ENCODE data around the gene ZNF792. TPM values are rescaled to one million over a fixed set of nuclear protein-coding genes. Genes with fewer than 3 reads are reported as not detected.
"Not testable (repeated sequence)": the region's sequence is repeated elsewhere in the genome, so short reads cannot be mapped to it uniquely, and the experiment has no call there.

ZNF792 gene
- total RNA-seq, 3 donors from 2014 or later = 2.4 to 2.6 (median 2.6) TPM

- DNase-seq; H3K36me3 Mint-ChIP-seq (ENCODE audit: insufficient read depth); H3K27me3 Mint-ChIP-seq (ENCODE audit: low read depth); ATAC-seq; H3K4me3 Mint-ChIP-seq; H3K9me3 Mint-ChIP-seq: not testable (repeated sequence)
- H3K4me1 Mint-ChIP-seq (ENCODE audit: low read depth) = peaks cover 19% of the 10 kb centered on the region
Observed at GRCh38 chr19:34970185-34970780, 6.3 kb upstream of the ZNF792 start.

GRCh38 chr19:34969721-34970120 lies 5.7 kb upstream of the ZNF792 start:
- H3K4me3 Mint-ChIP-seq = no peak overlapping the region
- peaks cover 14% of the 10 kb centered on the region for H3K4me1 Mint-ChIP-seq (ENCODE audit: low read depth)
- ATAC-seq (no peak), DNase-seq (no peak)
- H3K27me3 Mint-ChIP-seq (ENCODE audit: low read depth) = no peaks in the 10 kb centered on the region
- H3K36me3 Mint-ChIP-seq (ENCODE audit: insufficient read depth) = no peaks in the 10 kb centered on the region
- H3K9me3 Mint-ChIP-seq = peaks cover 4% of the 10 kb centered on the region

GRCh38 chr19:34967551-34967950 lies 3.5 kb upstream of the ZNF792 start:
- ATAC-seq (no peak), DNase-seq (no peak)
- Mint-ChIP-seq H3K36me3 (ENCODE audit: insufficient read depth) (peaks cover 4% of the 10 kb centered on the region), H3K9me3 (peaks cover 11% of the 10 kb centered on the region), H3K27me3 (ENCODE audit: low read depth) (no peaks in the 10 kb centered on the region), H3K4me1 (ENCODE audit: low read depth) (peaks cover 11% of the 10 kb centered on the region), H3K4me3 (no peak overlapping the region)

- not testable (repeated sequence) for ATAC-seq; DNase-seq; H3K27me3 Mint-ChIP-seq (ENCODE audit: low read depth)
- Mint-ChIP-seq H3K36me3 (ENCODE audit: insufficient read depth) (peaks cover 23% of the 10 kb centered on the region), H3K4me1 (ENCODE audit: low read depth) (peaks cover 25% of the 10 kb centered on the region), H3K9me3 (peaks cover 27% of the 10 kb centered on the region), H3K4me3 (peak overlapping the region; percentile 79)
Observed at GRCh38 chr19:34965505-34965904, 1.5 kb upstream of the ZNF792 start.

- Mint-ChIP-seq H3K4me3 (peak overlapping the region; percentile 79), H3K4me1 (ENCODE audit: low read depth) (peaks cover 26% of the 10 kb centered on the region), H3K27me3 (ENCODE audit: low read depth) (no peaks in the 10 kb centered on the region), H3K9me3 (peaks cover 36% of the 10 kb centered on the region), H3K36me3 (ENCODE audit: insufficient read depth) (peaks cover 32% of the 10 kb centered on the region)
- ATAC-seq = no peak
- no peak for DNase-seq
Observed at GRCh38 chr19:34964598-34964997, 569 bp upstream of the ZNF792 start.

GRCh38 chr19:34962687-34963572 lies 1.1 kb downstream of the ZNF792 start:
- peaks cover 46% of the 10 kb centered on the region for H3K9me3 Mint-ChIP-seq
- peaks cover 48% of the 10 kb centered on the region for H3K36me3 Mint-ChIP-seq (ENCODE audit: insufficient read depth)
- ATAC-seq = no peak

GRCh38 chr19:34961775-34962686 lies 2.0 kb downstream of the ZNF792 start:
- no peak for ATAC-seq
- Mint-ChIP-seq H3K4me1 (ENCODE audit: low read depth) (peaks cover 26% of the 10 kb centered on the region), H3K4me3 (peak overlapping the region; percentile 87), H3K9me3 (peaks cover 51% of the 10 kb centered on the region), H3K36me3 (ENCODE audit: insufficient read depth) (peaks cover 57% of the 10 kb centered on the region), H3K27me3 (ENCODE audit: low read depth) (no peaks in the 10 kb centered on the region)
- DNase-seq = no peak

More at GRCh38 chr19:34962687-34963572, 1.1 kb downstream of the ZNF792 start:
- Mint-ChIP-seq H3K27me3 (ENCODE audit: low read depth) (no peaks in the 10 kb centered on the region), H3K4me3 (peak overlapping the region; percentile 87), H3K4me1 (ENCODE audit: low read depth) (peaks cover 26% of the 10 kb centered on the region)
- no peak for DNase-seq

- H3K4me3 Mint-ChIP-seq = no peak overlapping the region
Observed at GRCh38 chr19:34960940-34961679, 2.9 kb downstream of the ZNF792 start.

GRCh38 chr19:34960103-34960805 lies 3.8 kb downstream of the ZNF792 start:
- Mint-ChIP-seq H3K4me1 (ENCODE audit: low read depth) (peaks cover 26% of the 10 kb centered on the region), H3K36me3 (ENCODE audit: insufficient read depth) (peaks cover 70% of the 10 kb centered on the region), H3K27me3 (ENCODE audit: low read depth) (no peaks in the 10 kb centered on the region), H3K4me3 (no peak overlapping the region), H3K9me3 (peaks cover 58% of the 10 kb centered on the region)
- no peak for DNase-seq
- no peak for ATAC-seq

More at GRCh38 chr19:34960940-34961679, 2.9 kb downstream of the ZNF792 start:
- no peak for DNase-seq
- Mint-ChIP-seq H3K27me3 (ENCODE audit: low read depth) (no peaks in the 10 kb centered on the region), H3K9me3 (peaks cover 57% of the 10 kb centered on the region), H3K4me1 (ENCODE audit: low read depth) (peaks cover 26% of the 10 kb centered on the region), H3K36me3 (ENCODE audit: insufficient read depth) (peaks cover 64% of the 10 kb centered on the region)
- ATAC-seq = no peak

- H3K27me3 Mint-ChIP-seq (ENCODE audit: low read depth) = no peaks in the 10 kb centered on the region
- H3K9me3 Mint-ChIP-seq = peaks cover 64% of the 10 kb centered on the region
- no peak for ATAC-seq
- peaks cover 74% of the 10 kb centered on the region for H3K36me3 Mint-ChIP-seq (ENCODE audit: insufficient read depth)
- H3K4me3 Mint-ChIP-seq = no peak overlapping the region
- DNase-seq = no peak
- peaks cover 24% of the 10 kb centered on the region for H3K4me1 Mint-ChIP-seq (ENCODE audit: low read depth)
Observed at GRCh38 chr19:34959021-34959420, 5.0 kb downstream of the ZNF792 start.

GRCh38 chr19:34957830-34958751 lies 5.9 kb downstream of the ZNF792 start:
- no peak for DNase-seq
- Mint-ChIP-seq H3K4me3 (no peak overlapping the region), H3K4me1 (ENCODE audit: low read depth) (peaks cover 21% of the 10 kb centered on the region), H3K9me3 (peaks cover 69% of the 10 kb centered on the region), H3K27me3 (ENCODE audit: low read depth) (no peaks in the 10 kb centered on the region), H3K36me3 (ENCODE audit: insufficient read depth) (peaks cover 83% of the 10 kb centered on the region)
- no peak for ATAC-seq

GRCh38 chr19:34953092-34953491 lies 10.9 kb downstream of the ZNF792 start:
- H3K36me3 Mint-ChIP-seq (ENCODE audit: insufficient read depth) = peaks cover 67% of the 10 kb centered on the region
- H3K27me3 Mint-ChIP-seq (ENCODE audit: low read depth) = no peaks in the 10 kb centered on the region
- DNase-seq (no peak), ATAC-seq (no peak)
- H3K4me1 Mint-ChIP-seq (ENCODE audit: low read depth) = no peaks in the 10 kb centered on the region
- peaks cover 62% of the 10 kb centered on the region for H3K9me3 Mint-ChIP-seq
- H3K4me3 Mint-ChIP-seq = no peak overlapping the region
